SU-DHL-6 (cell line): Measurements from ENCODE around the gene RANBP17.
"Not testable (repeated sequence)": the region's sequence is repeated elsewhere in the genome, so short reads cannot be mapped to it uniquely, and the experiment has no call there.

Experiments
- H2AFZ ChIP-seq: fragments of 200-600 bp; sonication (generic); 2 replicates; pipeline ENCODE4 v1.6.1; 2014; ENCODE audit warnings: low read depth, mild to moderate bottlenecking, moderate library complexity, mixed read lengths, antibody characterized with exemption, low read length; ENCODE audit not compliant: severe bottlenecking
- H3F3A ChIP-seq: fragments of 200-600 bp; shearing (Covaris generic); 2 replicates; pipeline ENCODE4 v1.6.0; 2016; ENCODE audit warnings: antibody characterized with exemption, mild to moderate bottlenecking; ENCODE audit not compliant: insufficient read depth
- H3K27ac ChIP-seq: fragments of 200-600 bp; sonication (generic); 2 replicates; pipeline ENCODE4 v1.5.1; 2016; ENCODE audit warnings: low read depth, mild to moderate bottlenecking, low read length, moderate library complexity, mixed read lengths
- H3K27me3 ChIP-seq: fragments of 200-600 bp; sonication (generic), shearing (Covaris generic); 2 replicates; pipeline ENCODE4 v1.6.0; 2014; ENCODE audit warnings: mild to moderate bottlenecking, low read length
- H3K36me3 ChIP-seq: fragments of 200-600 bp; sonication (generic); 2 replicates; pipeline ENCODE4 v1.6.1; 2014; ENCODE audit warnings: mild to moderate bottlenecking, low read length, mixed read lengths
- H3K4me2 ChIP-seq: fragments of 300-600, 200-600 bp; shearing (Covaris generic), sonication (generic); 2 replicates; pipeline ENCODE4 v1.6.0; 2014; ENCODE audit warnings: low read length, low read depth, mild to moderate bottlenecking; ENCODE audit not compliant: poor library complexity, severe bottlenecking
- H3K4me3 ChIP-seq: fragments of 200-600 bp; sonication (generic); 2 replicates; pipeline ENCODE4 v1.5.1; 2014; ENCODE audit warnings: antibody characterized with exemption, low read length, mild to moderate bottlenecking, mixed read lengths; ENCODE audit not compliant: insufficient read depth, poor library complexity, severe bottlenecking
- H3K79me2 ChIP-seq: fragments of 200-600 bp; sonication (generic); 2 replicates; pipeline ENCODE4 v1.6.1; 2014; ENCODE audit warnings: mild to moderate bottlenecking, low read length, moderate library complexity; ENCODE audit not compliant: insufficient read depth
- H3K9ac ChIP-seq: fragments of 200-600 bp; sonication (generic); 2 replicates; pipeline ENCODE4 v1.7.0; 2014; ENCODE audit warnings: mild to moderate bottlenecking, low read length
- H3K9me2 ChIP-seq: fragments of 200-600 bp; sonication (generic); replicated peaks from 2 replicates; pipeline ENCODE4 v1.6.1; 2014; ENCODE audit warnings: low read length; ENCODE audit not compliant: insufficient read depth
- H3K9me3 ChIP-seq: fragments of 200-600 bp; sonication (generic); 2 replicates; pipeline ENCODE4 v1.6.1; 2014; ENCODE audit warnings: low read length, mixed read lengths; ENCODE audit not compliant: insufficient read depth
- H4K20me1 ChIP-seq: fragments of 200-600 bp; sonication (generic); 2 replicates; pipeline ENCODE4 v1.6.1; 2014; ENCODE audit warnings: low read depth, mild to moderate bottlenecking, antibody characterized with exemption, low read length, moderate library complexity, mixed read lengths
- EZH2phosphoT487 ChIP-seq: fragments of 200-600 bp; sonication (generic), shearing (Covaris generic); conservative IDR thresholded peaks from 2 replicates; pipeline ENCODE4 v1.6.1; 2018; ENCODE audit warnings: mild to moderate bottlenecking, antibody characterized with exemption, low read length, moderate library complexity, mixed read lengths
- TF ChIP-seq, protein P1 (sequence below): fragments of 200-600 bp; sonication (generic); IDR thresholded peaks from one replicate; pipeline ENCODE4 v1.5.1; 2017; ENCODE audit warnings: antibody characterized with exemption, mild to moderate bottlenecking, low read length, moderate library complexity; ENCODE audit not compliant: insufficient read depth, poor library complexity, severe bottlenecking

RANBP17 gene

DNA sequence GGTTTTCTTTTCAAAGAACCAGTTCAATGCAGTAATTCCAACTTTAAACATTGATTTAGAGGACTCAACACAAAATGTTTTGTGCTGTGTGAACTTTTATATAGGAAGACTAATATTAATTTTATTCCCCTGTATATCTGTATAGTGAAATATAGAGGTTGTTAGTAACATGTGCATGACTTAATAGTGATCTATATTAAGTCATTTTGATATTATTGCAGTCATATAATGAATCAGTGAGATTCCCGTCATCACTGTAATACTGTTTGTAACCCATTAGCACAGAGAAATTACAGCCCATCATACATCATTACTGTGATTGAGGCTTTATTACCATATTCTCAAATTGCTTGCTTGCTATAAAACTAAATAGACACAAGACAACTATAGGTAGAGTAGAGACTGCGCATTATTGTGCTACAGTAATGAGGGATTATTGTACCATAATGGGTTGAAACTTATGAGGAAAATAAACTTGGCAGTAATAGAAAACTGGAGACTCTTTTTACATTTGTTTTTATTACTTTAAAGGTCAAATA lies 170.7 kb downstream of the RANBP17 start:
- no peaks in the 10 kb centered on the region for H4K20me1 ChIP-seq
- H3F3A ChIP-seq, result no peaks in the 10 kb centered on the region
- TF ChIP-seq EZH2phosphoT487, result no peak
- TF ChIP-seq, protein P1, sequence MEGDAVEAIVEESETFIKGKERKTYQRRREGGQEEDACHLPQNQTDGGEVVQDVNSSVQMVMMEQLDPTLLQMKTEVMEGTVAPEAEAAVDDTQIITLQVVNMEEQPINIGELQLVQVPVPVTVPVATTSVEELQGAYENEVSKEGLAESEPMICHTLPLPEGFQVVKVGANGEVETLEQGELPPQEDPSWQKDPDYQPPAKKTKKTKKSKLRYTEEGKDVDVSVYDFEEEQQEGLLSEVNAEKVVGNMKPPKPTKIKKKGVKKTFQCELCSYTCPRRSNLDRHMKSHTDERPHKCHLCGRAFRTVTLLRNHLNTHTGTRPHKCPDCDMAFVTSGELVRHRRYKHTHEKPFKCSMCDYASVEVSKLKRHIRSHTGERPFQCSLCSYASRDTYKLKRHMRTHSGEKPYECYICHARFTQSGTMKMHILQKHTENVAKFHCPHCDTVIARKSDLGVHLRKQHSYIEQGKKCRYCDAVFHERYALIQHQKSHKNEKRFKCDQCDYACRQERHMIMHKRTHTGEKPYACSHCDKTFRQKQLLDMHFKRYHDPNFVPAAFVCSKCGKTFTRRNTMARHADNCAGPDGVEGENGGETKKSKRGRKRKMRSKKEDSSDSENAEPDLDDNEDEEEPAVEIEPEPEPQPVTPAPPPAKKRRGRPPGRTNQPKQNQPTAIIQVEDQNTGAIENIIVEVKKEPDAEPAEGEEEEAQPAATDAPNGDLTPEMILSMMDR, result no peak
- H3K9me3 ChIP-seq, result no peaks in the 10 kb centered on the region
- no peak overlapping the region for H3K9ac ChIP-seq
- H3K27me3 ChIP-seq, result no peaks in the 10 kb centered on the region
- no peak overlapping the region for H3K4me3 ChIP-seq
- H3K4me2 ChIP-seq, result no peak overlapping the region
- H3K9me2 ChIP-seq, result no peaks in the 10 kb centered on the region
- H2AFZ ChIP-seq, result no peak overlapping the region
- H3K36me3 ChIP-seq, result no peaks in the 10 kb centered on the region
- no peaks in the 10 kb centered on the region for H3K79me2 ChIP-seq
- no peak overlapping the region for H3K27ac ChIP-seq

- not testable (repeated sequence) for H3K9ac ChIP-seq, H3K36me3 ChIP-seq, H3K9me2 ChIP-seq, H3K4me2 ChIP-seq, H2AFZ ChIP-seq, H3K9me3 ChIP-seq, H3K27me3 ChIP-seq, H4K20me1 ChIP-seq, H3K79me2 ChIP-seq, H3K27ac ChIP-seq, H3F3A ChIP-seq, H3K4me3 ChIP-seq
Observed at GRCh38 chr5:171041893-171042292, 180.1 kb downstream of the RANBP17 start.

DNA sequence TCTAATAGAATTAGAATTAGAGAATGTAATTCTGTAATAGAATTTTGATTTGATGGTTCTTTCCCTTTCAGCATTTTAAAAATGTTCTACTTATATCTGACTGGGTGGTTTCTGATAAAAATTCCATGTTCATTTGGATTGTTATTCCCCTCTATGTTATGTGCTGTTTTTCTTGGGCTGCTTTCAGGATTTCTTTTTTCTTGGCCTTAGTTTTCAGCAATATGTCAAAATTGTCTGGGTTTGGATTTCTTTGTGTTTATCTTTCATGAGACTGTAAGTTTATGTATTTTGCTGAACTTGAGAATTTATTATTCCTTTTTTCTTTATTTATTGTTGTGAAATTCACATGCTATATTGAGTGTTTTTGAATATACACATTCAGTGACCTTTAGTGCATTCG lies 189.1 kb downstream of the RANBP17 start:
- H3K9me3 ChIP-seq, result peaks cover 9% of the 10 kb centered on the region; the same call in 1 of the 2 replicates
- H3K4me3 ChIP-seq, result no peak overlapping the region
- no peaks in the 10 kb centered on the region for H3K9me2 ChIP-seq
- H3K36me3 ChIP-seq, result no peaks in the 10 kb centered on the region
- no peaks in the 10 kb centered on the region for H4K20me1 ChIP-seq
- H3F3A ChIP-seq, result no peaks in the 10 kb centered on the region
- TF ChIP-seq EZH2phosphoT487, result no peak
- TF ChIP-seq, protein P1, result no peak
- H3K9ac ChIP-seq, result no peak overlapping the region
- H3K27ac ChIP-seq, result no peak overlapping the region
- H3K79me2 ChIP-seq, result no peaks in the 10 kb centered on the region
- H3K27me3 ChIP-seq, result no peaks in the 10 kb centered on the region
- H2AFZ ChIP-seq, result no peak overlapping the region
- no peak overlapping the region for H3K4me2 ChIP-seq

DNA sequence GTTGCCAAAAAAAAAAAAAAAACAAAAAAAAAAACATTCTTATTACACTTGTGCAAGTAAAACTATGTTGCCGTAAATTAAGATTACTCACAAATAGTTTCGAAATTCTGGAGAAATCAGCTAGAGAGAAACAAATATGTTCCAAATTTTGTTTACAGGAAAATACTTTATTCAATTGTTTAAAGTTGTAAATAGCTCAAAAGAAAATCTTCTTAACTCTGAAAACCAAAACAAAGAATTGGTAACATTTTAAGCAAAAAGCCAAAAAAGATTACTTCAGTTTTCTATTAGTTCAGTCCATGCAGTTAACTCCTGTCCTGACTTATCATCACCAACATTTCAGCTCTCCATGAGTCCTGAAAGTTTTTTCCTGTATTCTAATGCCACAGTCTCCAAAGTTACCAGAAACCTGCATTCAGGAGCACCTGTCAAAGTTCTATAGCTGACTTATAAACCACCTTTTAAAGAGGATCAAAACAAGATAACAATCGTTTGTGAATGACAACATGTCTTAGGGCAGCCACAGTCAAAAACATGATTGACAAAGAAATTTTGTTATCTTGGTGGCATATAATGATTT lies 194.1 kb downstream of the RANBP17 start:
- Histone ChIP-seq H3K9ac (no peak overlapping the region), H3K4me3 (no peak overlapping the region), H3K79me2 (no peaks in the 10 kb centered on the region), H3K27ac (no peak overlapping the region), H3K4me2 (no peak overlapping the region), H3F3A (no peaks in the 10 kb centered on the region), H3K9me2 (no peaks in the 10 kb centered on the region), H2AFZ (no peak overlapping the region), H3K36me3 (no peaks in the 10 kb centered on the region), H3K9me3 (peaks cover 20% of the 10 kb centered on the region; the same call in 1 of the 2 replicates), H3K27me3 (no peaks in the 10 kb centered on the region), H4K20me1 (no peaks in the 10 kb centered on the region)
- no peak for TF ChIP-seq EZH2phosphoT487
- TF ChIP-seq, protein P1, result no peak
